ENCODE data around the gene FHL2.

The FHL2 gene

GRCh38 chr2:105378921-105379383 lies 19.9 kb downstream of the FHL2 start:
- no peak for DNase-seq (ENCODE audit: low read depth)

- no peak for DNase-seq (ENCODE audit: low read depth)
Observed at GRCh38 chr2:105378276-105378840, 20.5 kb downstream of the FHL2 start.

DNA sequence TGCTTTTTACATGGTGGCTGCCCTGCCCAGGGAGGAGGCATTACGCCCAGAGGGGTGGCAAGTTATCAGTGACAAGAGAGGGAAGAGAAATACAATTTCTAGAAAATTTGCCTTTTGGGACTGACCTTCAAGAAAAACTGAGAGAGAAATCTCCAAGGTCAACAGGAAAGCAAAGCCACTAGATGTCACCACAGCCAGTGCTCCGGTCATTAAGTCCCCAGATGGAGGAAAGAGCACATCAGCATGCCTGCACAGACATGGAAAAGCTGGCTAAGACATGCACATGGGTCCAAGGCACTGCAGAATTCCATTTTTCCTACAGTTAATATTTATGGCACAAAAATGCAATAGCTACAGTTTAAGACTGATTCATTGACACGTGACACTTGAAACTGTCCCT lies 21.0 kb downstream of the FHL2 start:
- no peak for DNase-seq (ENCODE audit: low read depth)

- DNase-seq (ENCODE audit: low read depth): no peak
Observed at GRCh38 chr2:105376789-105377240, 22.0 kb downstream of the FHL2 start.

DNA sequence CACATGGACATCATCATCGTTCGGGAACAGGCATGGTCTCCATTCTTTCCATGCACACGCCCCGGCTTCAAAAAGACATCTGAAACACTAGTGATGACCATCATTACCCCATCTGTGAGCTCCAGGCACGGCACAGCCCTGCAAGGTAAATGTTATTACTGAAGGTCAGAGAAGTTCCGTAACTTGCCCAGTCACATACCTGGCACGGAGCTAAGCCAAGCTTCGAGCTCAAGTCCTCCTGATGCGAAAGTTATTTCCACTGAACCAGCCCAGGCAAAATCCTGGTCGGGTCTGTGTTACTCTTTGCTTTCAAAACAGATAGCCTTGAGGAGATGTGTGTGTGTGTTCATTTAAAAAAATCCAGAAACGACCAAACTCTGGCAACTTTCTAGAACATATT lies 22.8 kb downstream of the FHL2 start:
- DNase-seq (ENCODE audit: low read depth): no peak

- DNase-seq (ENCODE audit: low read depth): no peak
Observed at GRCh38 chr2:105375001-105375561, 23.8 kb downstream of the FHL2 start.

GRCh38 chr2:105373895-105374401 lies 24.9 kb downstream of the FHL2 start:
- no peak for DNase-seq (ENCODE audit: low read depth)

GRCh38 chr2:105373344-105373781 lies 25.5 kb downstream of the FHL2 start:
- no peak for DNase-seq (ENCODE audit: low read depth)

DNA sequence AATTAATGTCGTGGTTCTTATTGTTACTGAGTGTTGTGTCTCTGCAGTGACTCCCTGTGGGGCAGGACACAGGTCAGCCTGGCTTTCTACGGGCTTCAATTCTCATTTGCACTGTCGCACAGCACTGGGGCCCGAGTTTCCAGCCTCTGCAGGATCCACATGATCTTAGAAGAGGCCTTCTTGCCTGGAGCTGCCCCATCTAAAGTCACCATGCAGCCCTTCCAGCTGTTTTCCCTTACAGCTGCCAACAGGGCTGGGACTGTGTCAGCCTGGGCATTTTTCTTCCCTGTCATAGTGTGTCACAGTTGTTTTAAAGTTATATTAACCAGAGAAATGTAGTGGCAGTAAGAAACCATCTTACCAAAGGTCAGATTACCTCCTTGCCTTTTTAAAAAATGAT lies 27.0 kb downstream of the FHL2 start:
- DNase-seq (ENCODE audit: low read depth): no peak

DNA sequence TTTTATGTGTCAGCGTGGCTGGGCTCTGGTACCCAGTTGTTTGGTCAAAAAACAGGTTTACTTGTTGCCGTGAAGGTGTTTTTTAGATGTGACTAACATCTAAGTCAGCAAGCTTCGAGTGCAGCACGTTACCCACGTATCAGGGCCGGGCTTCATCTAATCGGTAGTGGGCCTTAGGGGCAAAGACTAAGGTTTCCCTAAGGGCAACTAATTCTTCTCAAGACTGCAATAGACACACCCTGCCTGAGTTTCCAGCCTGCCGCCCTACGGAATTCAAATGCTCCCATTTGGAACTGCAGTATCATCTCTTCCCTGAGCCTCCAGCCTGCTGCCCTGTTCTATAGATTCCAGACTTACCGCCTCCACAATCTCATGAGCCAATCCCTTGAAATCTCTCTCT lies 27.7 kb downstream of the FHL2 start:
- no peak for DNase-seq (ENCODE audit: low read depth)

DNA sequence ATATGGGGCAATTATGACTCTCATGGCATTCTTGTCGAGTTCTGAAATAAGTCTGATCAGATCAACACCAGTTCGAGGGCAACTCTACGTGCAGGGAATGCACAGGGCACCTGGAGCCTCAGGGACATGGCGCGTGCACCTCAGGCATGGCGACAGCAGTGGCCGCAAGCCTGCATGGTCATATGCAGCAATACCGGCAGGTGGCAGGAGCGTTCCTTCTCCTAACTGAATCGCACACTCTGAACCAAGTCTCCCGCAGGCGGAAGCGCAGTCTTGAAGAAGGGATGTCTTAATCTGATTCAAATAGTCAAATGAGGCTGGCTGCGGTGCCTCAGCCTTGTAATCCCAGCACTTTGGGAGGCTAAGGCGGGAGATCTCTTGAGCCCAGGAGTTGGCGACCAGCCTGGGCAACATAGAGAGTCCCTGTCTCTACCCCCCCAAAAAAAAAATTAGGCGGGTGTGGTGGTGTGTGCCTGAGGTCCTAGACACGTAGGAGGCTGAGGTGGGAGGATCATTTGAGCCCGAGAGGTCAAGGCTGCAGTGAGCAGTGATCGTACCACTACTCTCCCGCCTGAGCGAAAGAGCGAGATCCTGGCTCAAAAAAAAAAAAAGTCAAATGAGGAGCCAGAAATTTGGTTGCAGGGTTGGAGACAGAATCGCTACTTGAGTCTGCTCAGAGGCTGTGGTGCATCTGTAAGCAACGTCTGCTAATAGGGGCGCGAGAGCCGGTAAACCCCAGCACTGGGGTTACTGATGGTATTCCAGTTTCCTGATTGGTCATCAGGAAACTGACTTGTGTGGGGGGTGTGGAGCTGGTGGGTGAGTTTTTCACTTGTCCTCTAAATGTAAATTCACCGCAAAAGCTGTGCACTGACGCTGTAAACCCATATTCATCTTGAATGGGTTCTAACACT lies 28.8 kb downstream of the FHL2 start:
- DNase-seq (ENCODE audit: low read depth): peak; percentile 72

DNA sequence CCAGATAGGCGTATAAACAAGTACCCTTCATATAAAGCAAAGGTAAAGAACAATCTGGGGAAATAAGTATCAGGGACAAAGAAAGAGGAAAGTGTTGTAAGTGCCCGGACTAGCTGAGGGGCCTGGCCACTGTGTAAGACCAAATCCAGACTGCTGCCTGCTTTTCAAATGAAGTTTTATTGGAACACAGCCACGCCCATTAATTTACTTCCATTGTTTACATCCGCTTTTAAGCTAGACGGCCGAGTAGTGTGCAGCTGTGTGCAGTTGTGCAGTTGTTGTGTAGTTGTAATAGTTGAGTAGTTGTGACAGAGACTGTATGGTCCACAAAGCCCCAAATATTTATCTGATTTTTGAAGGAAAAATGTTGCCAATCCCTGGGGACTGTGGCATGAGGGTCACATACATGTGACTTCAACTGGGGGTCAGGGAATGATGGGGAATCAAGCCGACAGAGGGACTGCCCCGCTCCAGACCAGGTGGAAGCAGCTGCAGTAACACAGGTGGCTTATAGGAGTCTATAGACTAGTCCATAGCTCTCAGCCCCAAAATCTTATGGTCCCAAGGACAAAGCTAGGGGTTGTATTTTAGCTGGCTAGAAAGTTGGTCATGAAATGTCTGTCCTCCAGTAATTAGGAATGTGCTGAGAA lies 30.0 kb downstream of the FHL2 start:
- no peak for DNase-seq (ENCODE audit: low read depth)

DNA sequence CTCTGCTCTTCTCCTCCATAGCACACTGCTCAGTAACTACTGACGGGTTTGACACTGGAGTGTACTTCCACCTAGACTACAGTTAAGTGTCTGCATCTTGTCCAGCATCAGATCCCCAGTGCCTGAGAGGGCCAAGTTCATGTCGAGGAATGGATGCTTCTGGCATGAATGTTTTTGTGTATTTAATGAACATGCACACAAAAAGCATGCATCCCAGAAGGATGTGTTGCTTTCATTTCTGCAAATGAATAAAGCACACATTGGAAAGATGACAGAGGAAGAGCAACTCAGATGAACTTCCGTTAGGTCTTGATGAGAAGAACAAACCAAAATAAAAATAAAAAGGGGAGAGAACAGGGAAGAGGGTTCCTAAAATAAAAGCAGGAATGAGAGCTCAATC lies 33.6 kb downstream of the FHL2 start:
- no peak for DNase-seq (ENCODE audit: low read depth)

DNA sequence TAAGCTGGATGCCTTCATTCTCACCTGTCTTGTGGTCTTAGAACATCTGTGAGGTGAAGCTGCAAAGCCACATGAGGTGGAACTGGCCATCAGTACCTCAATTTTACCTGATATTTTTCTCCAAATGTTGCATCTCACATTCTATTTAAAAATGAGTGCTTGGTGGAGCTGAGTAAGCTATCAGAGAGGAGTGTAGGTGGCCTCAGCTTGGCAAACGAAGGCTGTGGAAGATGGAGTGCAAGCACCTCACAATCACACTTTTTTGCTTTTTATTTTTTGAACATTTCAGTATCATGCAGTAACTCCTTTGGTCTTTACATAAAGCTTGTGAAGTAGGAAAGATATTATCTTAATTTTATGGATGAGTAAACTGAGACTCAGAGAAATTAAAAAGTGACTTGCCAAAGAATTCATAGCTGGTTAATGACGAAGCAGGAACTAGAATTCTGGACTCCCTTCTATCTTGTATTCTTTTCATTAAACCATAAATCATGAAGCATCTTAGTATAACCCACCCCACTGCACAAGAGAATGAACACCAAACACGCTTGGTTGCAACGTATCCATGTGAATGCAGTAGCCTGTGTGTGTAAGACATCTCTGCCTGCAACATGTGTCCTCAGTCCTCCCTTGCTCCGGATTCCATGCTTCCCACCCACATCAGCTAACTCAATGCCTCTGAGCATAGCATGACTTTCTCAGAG lies 34.3 kb downstream of the FHL2 start:
- no peak for DNase-seq (ENCODE audit: low read depth)

DNA sequence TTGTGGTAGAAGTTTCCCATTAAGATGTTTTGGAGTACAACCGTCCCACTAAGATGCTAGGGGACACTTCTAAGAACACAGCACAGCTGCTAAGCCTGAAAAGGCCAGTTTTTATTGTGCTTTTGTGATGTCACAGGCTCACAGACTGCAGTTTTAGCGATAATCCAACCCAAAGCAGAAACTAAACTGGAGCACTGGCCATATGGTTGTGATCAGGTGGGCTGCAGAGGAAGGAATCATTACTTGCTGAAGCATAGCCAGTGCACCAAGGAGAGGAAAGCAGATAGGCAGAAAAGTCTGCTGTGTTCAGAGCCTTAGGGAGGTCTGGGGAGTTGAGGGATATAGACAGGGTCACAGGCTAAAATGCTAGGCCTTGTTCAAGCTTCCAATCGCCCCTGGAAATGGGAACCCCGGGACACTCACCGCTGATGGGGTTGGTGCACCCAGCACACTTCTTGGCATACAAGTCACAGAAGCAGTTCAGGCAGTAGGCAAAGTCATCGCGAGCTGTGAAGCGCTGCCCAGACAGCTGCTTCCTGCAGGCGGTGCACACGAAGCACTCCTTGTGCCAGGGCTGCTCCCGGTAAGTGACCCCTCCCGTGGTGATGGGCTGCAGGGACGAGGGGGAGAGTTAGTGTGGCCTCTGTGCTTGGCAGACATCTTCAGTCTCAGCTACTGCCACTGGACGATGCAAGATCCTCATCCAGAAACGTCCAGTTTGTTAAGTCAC lies 35.8 kb downstream of the FHL2 start:
- no peak for DNase-seq (ENCODE audit: low read depth)

GRCh38 chr2:105361102-105361889 lies 37.6 kb downstream of the FHL2 start:
- DNase-seq (ENCODE audit: low read depth): no peak

DNA sequence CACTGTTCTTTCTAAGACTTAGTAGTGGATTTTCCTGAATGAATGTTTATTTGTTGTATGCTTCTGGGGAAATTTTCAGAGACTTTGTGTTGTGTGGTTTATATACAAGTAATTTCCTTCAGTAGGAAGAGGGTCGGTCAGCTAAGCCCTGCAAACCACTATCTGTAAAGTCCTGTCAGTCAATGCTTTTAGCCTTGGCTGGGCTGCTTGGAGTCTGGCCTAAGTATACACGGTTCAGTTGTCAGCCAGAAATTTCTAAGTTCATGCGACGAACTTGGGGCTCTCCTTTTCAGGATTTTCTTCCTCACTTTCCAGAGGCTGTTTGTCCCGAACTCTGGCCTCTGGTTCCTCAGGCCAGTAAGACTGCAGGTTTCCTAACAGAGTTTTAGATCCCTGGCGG lies 40.3 kb downstream of the FHL2 start:
- DNase-seq (ENCODE audit: low read depth): no peak

- DNase-seq (ENCODE audit: low read depth): no peak
Observed at GRCh38 chr2:105357122-105357521, 41.7 kb downstream of the FHL2 start.

- no peak for DNase-seq (ENCODE audit: low read depth)
Observed at GRCh38 chr2:105344704-105345345, 54.0 kb downstream of the FHL2 start.

- no peak for DNase-seq (ENCODE audit: low read depth)
Observed at GRCh38 chr2:105339414-105339813, 59.4 kb downstream of the FHL2 start.

All from activated T-helper 9 cell treated with anti-CD3 and anti-CD28 coated beads, Interleukin-2, amount 50 U/mL, for 16 hours (primary cell).